ENCODE data around the gene EFHC1.

- TF ChIP-seq CTCF (conservative IDR thresholded peaks at IDR 0.05), result no peak
- TF ChIP-seq ZFX (IDR thresholded peaks at IDR 0.05), result no peak
These were observed 146.1 kb downstream of the EFHC1 start for GRCh38 chr6:52566201-52566600.
